Fibroblast of lung (primary cell): ENCODE data around the gene DEPP1. TPM values are rescaled to one million over a fixed set of nuclear protein-coding genes. Genes with fewer than 3 reads are reported as not detected.

Experiments used
- DNase-seq, 2 donors: peaks; one replicate each; pipeline versions ENCODE4 v3.0.0 to v3.0.0-alpha.2; 2010; ENCODE audit warnings: low read depth in 2 of 2
- H2AFZ ChIP-seq: 2 replicates; pipeline ENCODE4 v1.5.1; 2012; ENCODE audit warnings: low read length, control low read depth, inconsistent platforms
- H3K27ac ChIP-seq: 2 replicates; pipeline ENCODE4 v1.5.1; 2011; ENCODE audit warnings: low read length, control low read depth; ENCODE audit not compliant: insufficient read depth
- H3K27me3 ChIP-seq: 2 replicates; pipeline ENCODE4 v1.5.1; 2011; ENCODE audit warnings: mild to moderate bottlenecking, low read length; ENCODE audit not compliant: control insufficient read depth, insufficient read depth
- H3K36me3 ChIP-seq: 2 replicates; pipeline ENCODE4 v1.5.1; 2011; ENCODE audit warnings: low read length; ENCODE audit not compliant: control insufficient read depth, insufficient read depth
- H3K4me1 ChIP-seq: 2 replicates; pipeline ENCODE4 v1.5.1; 2011; ENCODE audit warnings: low read length; ENCODE audit not compliant: control insufficient read depth, insufficient read depth; ENCODE audit errors: extremely low read depth
- H3K4me2 ChIP-seq: 2 replicates; pipeline ENCODE4 v1.5.1; 2011; ENCODE audit warnings: low read length, control low read depth; ENCODE audit not compliant: insufficient read depth; ENCODE audit errors: extremely low read depth
- H3K4me3 ChIP-seq, 4 experiments: fragments of 200-600 bp in 1 of 4; sonication (generic) in 1 of 4; replicated peaks in 1 of 4; 2 replicates each; pipeline ENCODE4 v1.5.1; 2011 to 2016; ENCODE audit warnings: low read length in 4 of 4, low read depth in 3 of 4, mild to moderate bottlenecking in 3 of 4, control low read depth in 2 of 4, inconsistent platforms in 1 of 4, mixed read lengths in 1 of 4; ENCODE audit not compliant: insufficient read depth in 1 of 4; ENCODE audit errors: control extremely low read depth in 1 of 4
- H3K79me2 ChIP-seq: 2 replicates; pipeline ENCODE4 v1.5.1; 2012; ENCODE audit warnings: mild to moderate bottlenecking, low read length, inconsistent platforms; ENCODE audit not compliant: control insufficient read depth, insufficient read depth
- H3K9ac ChIP-seq: 2 replicates; pipeline ENCODE4 v1.5.1; 2011; ENCODE audit warnings: mild to moderate bottlenecking, low read length, control low read depth; ENCODE audit not compliant: insufficient read depth
- H3K9me3 ChIP-seq: 2 replicates; pipeline ENCODE4 v1.5.1; 2012; ENCODE audit warnings: low read depth, low read length; ENCODE audit not compliant: control insufficient read depth, insufficient read depth
- H4K20me1 ChIP-seq: 2 replicates; pipeline ENCODE4 v1.5.1; 2011; ENCODE audit warnings: low read length; ENCODE audit not compliant: control insufficient read depth, insufficient read depth; ENCODE audit errors: extremely low read depth
- CTCF ChIP-seq, 2 donors: IDR thresholded peaks in 1 of 2; conservative IDR thresholded peaks in 1 of 2; 1 replicate in 1 of 2; 2 replicates in 1 of 2; pipeline ENCODE4 v1.5.1; 2011 to 2012; ENCODE audit warnings: low read length in 2 of 2, control low read depth in 1 of 2, inconsistent platforms in 1 of 2, low read depth in 1 of 2, mild to moderate bottlenecking in 1 of 2
- EZH2 ChIP-seq: IDR thresholded peaks from 2 replicates; pipeline ENCODE4 v1.5.1; 2012; ENCODE audit warnings: low read length, control low read depth, mild to moderate bottlenecking; ENCODE audit errors: missing control alignments
- polyA plus RNA-seq, 2 donors: library from polyadenylated mRNA; depleted of rRNA in 1 of 2; stranded (reverse) in 1 of 2; unstranded in 1 of 2; fragments of >200 nt; gene quantifications; 2 replicates each; pipeline ENCODE4 v1.2.1, GENCODE V29; 2011 to 2012; ENCODE audit warnings: missing spikeins in 1 of 2
- total RNA-seq: library from RNA; depleted of rRNA; stranded (reverse); fragments of >200 nt; gene quantifications from 2 replicates; pipeline ENCODE4 v1.2.1, GENCODE V29; 2014

Gene DEPP1
- total and polyA plus RNA-seq, 2 donors (not counting 1 experiment from before 2014, with no cell fraction given): 30.3 to 120 TPM

GRCh38 chr10:44932517-44933450 lies 45.8 kb downstream of the DEPP1 start:
- peak overlapping the region; percentile 60 for H2AFZ ChIP-seq
- no peak overlapping the region for H3K4me3 ChIP-seq
- no peaks in the 10 kb centered on the region for H3K4me1 ChIP-seq
- H3K79me2 ChIP-seq: no peaks in the 10 kb centered on the region
- H3K27ac ChIP-seq: no peak overlapping the region
- no peaks in the 10 kb centered on the region for H3K9me3 ChIP-seq
- H3K9ac ChIP-seq: no peak overlapping the region
- no peaks in the 10 kb centered on the region for H4K20me1 ChIP-seq
- peak; percentile 68 to 79 for DNase-seq
- no peaks in the 10 kb centered on the region for H3K36me3 ChIP-seq
- no peaks in the 10 kb centered on the region for H3K27me3 ChIP-seq
- TF ChIP-seq EZH2 (no peak), CTCF (conservative IDR thresholded peaks at IDR 0.05 in 1 of 2, IDR thresholded peaks at IDR 0.05 in 1 of 2; ENCODE audit: low read depth in 1 of 2, low read length in 2 of 2) (peak; percentile 98 to 99)
- H3K4me2 ChIP-seq: no peak overlapping the region

GRCh38 chr10:44931621-44932516 lies 46.7 kb downstream of the DEPP1 start:
- H4K20me1 ChIP-seq: no peaks in the 10 kb centered on the region

More at GRCh38 chr10:44931621-44932516, 46.7 kb downstream of the DEPP1 start:
- H3K27me3 ChIP-seq: no peaks in the 10 kb centered on the region
- no peak overlapping the region for H3K4me2 ChIP-seq
- no peaks in the 10 kb centered on the region for H3K4me1 ChIP-seq
- TF ChIP-seq EZH2: no peak
- no peak for TF ChIP-seq CTCF (conservative IDR thresholded peaks at IDR 0.05 in 1 of 2, IDR thresholded peaks at IDR 0.05 in 1 of 2; ENCODE audit: low read depth in 1 of 2, low read length in 2 of 2)
- no peak overlapping the region for H3K4me3 ChIP-seq
- H3K27ac ChIP-seq: no peak overlapping the region
- H3K36me3 ChIP-seq: no peaks in the 10 kb centered on the region
- no peak overlapping the region for H3K9ac ChIP-seq
- DNase-seq: no peak
- H2AFZ ChIP-seq: no peak overlapping the region
- no peaks in the 10 kb centered on the region for H3K9me3 ChIP-seq
- no peaks in the 10 kb centered on the region for H3K79me2 ChIP-seq
